LHCN-M2 (cell line): ENCODE results near the gene FNDC3B. TPM values are rescaled to one million over a fixed set of nuclear protein-coding genes. Genes with fewer than 3 reads are reported as not detected.
A peak's percentile ranks its signal among the peaks of the same experiment; 100 is the strongest.
"Not testable (repeated sequence)": the region's sequence is repeated elsewhere in the genome, so short reads cannot be mapped to it uniquely, and the experiment has no call there.

Experiments used
- DNase-seq: peaks from one replicate; pipeline ENCODE4 v3.0.0-alpha.2; 2012; ENCODE audit warnings: low read depth
- total RNA-seq: library from RNA; depleted of rRNA; stranded (reverse); fragments of >200 nt; gene quantifications from 2 replicates; pipeline ENCODE4 v1.2.3, GENCODE V29; 2014

Gene FNDC3B
- total RNA-seq, 1 experiment from 2014 or later = 40.4 TPM

GRCh38 chr3:172093581-172094443 lies 54.4 kb downstream of the FNDC3B start:
- not testable (repeated sequence) for DNase-seq

GRCh38 chr3:172094621-172095557 lies 55.5 kb downstream of the FNDC3B start:
- peak; percentile 54 for DNase-seq

GRCh38 chr3:172096881-172097420 lies 57.6 kb downstream of the FNDC3B start:
- peak; percentile 76 for DNase-seq

DNA sequence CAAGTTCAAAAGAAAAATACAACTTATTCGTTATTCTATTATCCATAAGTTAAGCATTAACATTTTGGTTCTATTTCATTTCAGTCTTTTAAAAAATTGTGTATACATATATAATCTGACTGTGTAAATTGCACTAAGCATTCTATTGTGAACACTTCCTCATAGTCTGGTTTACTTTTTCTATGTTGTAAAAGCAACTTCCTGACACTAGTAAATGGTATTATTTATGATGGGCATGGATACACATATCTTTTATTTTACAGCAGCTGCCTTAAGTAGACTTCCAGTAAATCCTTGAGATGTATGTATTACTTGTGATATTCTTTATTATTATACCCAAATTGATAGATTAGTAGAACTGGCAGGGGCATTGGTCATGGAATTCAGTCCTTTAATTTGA lies 58.2 kb downstream of the FNDC3B start:
- no peak for DNase-seq

- DNase-seq = no peak
These were observed 59.5 kb downstream of the FNDC3B start for GRCh38 chr3:172098698-172099494.

GRCh38 chr3:172099495-172099808 lies 60.1 kb downstream of the FNDC3B start:
- DNase-seq = no peak

DNA sequence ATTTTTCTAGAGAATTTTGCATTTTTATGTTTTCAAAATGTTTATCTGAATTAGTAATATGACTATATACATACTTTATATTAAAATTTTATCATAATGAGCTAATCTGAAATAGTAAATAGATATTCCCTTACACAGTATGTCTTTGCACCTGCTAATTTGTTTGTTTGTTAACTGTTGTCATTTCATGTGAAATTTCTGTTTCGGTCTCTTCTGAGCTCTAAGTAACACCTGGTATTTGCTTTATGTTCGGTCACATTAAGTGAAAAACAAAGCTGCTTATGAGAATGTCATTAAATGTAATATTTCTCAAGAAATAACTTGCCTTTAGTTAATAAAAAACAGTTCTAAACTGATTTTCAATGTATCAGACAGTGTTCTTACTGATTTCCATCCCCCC lies 61.1 kb downstream of the FNDC3B start:
- DNase-seq = no peak

DNA sequence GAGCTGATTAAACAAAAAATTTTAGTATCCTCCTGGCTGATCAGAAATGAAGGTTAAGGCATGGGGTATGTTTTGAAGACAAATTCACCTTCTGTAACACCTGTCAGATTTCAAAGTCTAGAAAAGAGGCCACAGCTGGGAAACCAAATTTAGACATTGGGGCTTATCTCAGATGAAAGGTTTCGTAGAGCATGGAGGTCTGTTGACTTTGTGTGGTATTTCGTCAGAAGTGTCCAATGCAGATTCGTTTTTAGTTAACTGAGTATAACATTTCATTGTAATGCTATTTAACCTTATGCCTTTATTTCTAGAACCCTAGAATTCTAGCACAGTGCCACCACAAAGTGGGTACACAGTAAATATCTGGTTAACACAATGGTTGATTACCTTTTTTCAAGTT lies 61.7 kb downstream of the FNDC3B start:
- no peak for DNase-seq

DNA sequence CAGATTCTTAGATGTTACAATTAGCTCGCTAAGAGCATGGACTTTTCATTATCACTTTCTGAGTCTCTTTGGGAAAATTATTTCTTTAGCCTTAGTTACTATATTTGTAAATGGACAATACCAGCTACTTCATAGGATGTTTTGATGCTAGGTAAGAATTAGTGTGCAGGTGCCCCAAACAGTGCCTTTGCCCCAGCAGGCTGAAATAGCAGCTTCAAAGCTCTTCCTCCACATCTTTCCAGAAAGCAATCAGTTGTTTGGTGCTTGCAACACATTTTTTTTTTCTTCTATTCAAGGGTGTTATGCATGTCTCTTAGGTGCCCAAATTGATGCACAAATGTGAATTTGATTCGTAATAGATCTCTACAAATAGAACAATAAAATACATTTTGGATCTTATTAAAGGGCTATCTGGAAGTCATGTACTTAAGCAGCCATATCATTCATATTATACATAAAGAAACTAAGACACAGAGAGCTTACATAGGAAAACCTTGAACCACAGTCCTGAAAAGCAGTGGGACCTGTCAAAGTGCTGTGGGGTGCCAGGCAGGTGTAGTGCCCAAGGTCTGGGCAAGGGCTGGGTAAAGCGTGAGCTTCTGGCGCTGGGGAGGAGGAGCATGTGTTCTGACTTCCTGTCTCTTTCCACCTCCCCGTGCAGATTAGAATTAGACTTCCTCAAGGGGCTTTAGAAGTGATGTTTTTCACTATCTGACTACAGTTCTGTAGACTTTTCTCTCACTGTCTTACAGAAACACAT lies 62.9 kb downstream of the FNDC3B start:
- no peak for DNase-seq

GRCh38 chr3:172102883-172103310 lies 63.5 kb downstream of the FNDC3B start:
- DNase-seq = no peak

- peak; percentile 88 for DNase-seq
These were observed 64.3 kb downstream of the FNDC3B start for GRCh38 chr3:172103724-172104123.

GRCh38 chr3:172104471-172105072 lies 65.2 kb downstream of the FNDC3B start:
- peak; percentile 71 for DNase-seq

GRCh38 chr3:172106037-172106954 lies 66.9 kb downstream of the FNDC3B start:
- no peak for DNase-seq

- peak; percentile 67 for DNase-seq
These were observed 67.6 kb downstream of the FNDC3B start for GRCh38 chr3:172106989-172107388.

DNA sequence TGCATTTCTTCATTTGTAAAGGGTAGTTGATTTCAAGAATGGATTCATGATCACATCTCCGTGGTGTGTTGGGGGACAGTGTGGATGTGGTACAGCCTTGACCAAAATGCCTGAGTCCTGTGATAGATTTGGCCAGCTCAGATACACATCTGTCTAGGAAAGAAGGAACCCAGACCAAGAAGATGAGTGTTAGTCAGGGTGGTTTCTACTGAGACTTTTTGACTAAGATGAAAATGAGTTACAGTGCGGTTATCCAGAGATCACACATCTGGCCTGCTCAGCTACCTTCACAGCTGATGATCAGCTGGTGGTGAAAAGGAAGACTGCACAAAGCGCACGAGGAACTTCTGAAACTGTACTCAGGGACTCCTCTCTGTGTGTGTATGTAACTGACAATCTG lies 68.0 kb downstream of the FNDC3B start:
- no peak for DNase-seq

DNA sequence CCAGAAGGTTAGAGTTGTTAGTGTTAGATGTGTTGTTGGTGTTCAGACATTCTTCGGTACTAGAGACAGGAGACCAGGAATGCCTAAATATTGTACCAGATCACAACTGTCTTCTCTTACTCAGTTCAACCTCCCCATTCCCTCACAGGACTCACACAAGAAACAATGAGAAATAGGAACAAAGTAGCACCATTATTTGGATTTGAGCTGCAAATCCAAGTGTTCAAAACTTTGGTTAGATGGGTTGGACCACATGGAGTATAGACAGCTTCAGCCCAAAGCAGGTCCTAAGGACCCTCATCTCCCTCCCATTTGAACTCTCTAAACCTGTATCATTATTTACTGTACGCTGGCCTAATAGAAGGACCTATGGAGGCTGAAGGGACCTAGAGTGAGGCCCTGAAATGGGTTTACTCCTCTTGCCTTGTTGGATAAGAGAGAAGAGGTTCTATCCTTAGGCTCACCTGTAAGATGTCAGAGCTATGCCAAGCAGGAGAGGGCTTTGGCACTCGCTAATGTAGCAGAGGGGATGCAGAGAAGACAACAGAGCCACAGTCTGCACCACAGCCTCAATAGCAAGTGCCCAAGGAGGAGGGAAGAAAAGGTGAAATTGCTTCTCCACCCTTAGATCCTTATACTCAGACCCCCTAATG lies 70.9 kb downstream of the FNDC3B start:
- no peak for DNase-seq

DNA sequence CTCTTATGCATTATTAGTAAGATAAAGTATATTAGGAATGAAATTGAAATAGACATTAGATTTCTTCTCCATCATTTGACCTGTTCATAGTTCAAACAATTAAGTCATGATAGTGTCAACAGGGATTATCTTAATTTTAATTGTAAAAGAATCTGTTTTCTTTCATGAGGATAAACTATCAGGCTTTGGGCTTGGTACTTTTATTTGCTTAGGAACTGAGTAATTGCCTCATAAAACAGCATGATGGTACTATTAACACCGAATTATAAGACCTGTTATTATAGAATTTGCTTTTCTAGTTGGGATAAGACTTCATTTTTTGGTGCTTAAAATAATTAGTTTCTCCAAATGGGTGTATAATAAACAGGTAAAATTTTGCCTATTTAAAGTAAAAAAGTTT lies 71.8 kb downstream of the FNDC3B start:
- no peak for DNase-seq

GRCh38 chr3:172112078-172112733 lies 72.8 kb downstream of the FNDC3B start:
- DNase-seq = no peak
